ENCODE results near the gene PIGQ. TPM values are rescaled to one million over a fixed set of nuclear protein-coding genes. Genes with fewer than 3 reads are reported as not detected.

The PIGQ gene
- total RNA-seq, 1 donor from 2014 or later: 70.2 TPM

DNA sequence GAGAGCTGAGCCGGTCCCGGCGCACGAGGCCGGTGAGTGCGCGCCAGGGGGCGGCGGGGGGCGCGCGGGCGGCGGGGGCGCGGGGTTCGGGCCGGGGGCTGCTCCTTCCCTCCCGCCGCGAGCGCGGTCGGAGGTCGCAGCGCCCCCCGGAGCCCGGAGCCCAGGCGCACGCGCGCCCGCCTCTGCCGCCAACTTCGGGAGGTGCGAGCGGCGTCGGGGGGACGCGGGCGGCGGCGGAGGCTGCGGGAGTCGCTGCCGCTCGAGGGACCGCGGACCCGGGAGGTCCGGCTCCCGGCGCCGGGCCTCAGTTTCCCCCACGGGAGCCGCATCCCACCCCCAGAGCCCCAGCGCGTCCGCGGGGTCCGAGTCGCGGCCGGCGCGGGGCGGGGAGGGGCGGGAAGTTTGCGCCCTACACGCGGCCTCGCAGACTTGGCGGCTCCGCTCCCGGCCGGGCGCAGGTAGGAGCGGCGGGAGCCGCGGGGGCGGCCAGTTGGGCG lies 9.5 kb upstream of the PIGQ start, which contains the start of gene PRR35:
Gene PRR35, plus strand, starts transcription at position 191 of the 497 bp plus-strand sequence. CDS start 2,901 bp downstream, outside the sequence.
- Histone ChIP-seq H3K4me3 (peak within 1 kb of the TSS in 1 of 2 donors; percentile 26), H3K27ac (no peak within 1 kb of the TSS), H3K9me3 (no peaks in the 10 kb centered on the region), H3K27me3 (peaks cover 7% of the 10 kb centered on the region), H3K4me1 (peaks cover 0 to 2% of the 10 kb centered on the region in 2 donors), H3K36me3 (no peaks in the 10 kb centered on the region)
- TF ChIP-seq, protein P1, sequence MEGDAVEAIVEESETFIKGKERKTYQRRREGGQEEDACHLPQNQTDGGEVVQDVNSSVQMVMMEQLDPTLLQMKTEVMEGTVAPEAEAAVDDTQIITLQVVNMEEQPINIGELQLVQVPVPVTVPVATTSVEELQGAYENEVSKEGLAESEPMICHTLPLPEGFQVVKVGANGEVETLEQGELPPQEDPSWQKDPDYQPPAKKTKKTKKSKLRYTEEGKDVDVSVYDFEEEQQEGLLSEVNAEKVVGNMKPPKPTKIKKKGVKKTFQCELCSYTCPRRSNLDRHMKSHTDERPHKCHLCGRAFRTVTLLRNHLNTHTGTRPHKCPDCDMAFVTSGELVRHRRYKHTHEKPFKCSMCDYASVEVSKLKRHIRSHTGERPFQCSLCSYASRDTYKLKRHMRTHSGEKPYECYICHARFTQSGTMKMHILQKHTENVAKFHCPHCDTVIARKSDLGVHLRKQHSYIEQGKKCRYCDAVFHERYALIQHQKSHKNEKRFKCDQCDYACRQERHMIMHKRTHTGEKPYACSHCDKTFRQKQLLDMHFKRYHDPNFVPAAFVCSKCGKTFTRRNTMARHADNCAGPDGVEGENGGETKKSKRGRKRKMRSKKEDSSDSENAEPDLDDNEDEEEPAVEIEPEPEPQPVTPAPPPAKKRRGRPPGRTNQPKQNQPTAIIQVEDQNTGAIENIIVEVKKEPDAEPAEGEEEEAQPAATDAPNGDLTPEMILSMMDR (IDR thresholded peaks at IDR 0.05): no peak
- DNase-seq (ENCODE audit: low spot score in 2 of 2): no peak
- intact Hi-C loops (cut with DNase I): no loop called here

DNA sequence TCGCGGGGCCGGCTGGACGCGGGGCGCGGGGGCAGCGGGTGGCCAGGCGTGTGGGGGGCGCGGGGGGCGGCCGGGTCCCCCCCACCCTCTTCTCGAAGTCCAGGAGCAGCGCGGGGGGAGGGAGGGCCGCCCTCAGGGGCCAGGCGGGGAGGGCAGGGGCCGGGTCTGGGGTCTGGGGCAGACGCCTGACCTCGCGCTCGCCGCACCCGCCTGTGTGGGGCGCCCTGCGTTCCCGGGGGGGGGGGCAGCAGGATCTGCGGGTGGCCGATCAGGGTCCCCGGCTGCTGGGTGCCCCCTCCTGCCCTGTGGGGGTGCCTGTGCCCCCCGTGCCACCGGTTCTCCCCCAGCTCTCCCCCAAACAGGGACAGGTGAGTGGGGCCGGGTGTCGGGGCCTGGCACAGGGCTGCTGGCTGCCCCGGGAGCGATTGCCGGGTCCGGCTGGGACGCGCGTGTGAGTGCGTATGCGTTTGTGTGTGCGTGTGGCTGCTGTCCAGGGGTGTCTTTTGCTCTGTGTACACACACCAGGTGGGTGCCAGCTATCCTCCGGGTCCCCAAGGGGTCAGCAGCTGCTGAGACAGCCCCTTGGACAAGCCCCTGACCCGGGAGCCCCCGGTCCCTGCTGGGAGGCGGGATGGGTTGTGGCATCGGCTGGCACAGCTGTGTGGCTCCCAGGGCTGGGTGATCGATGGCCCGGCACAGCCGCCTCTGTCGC lies 8.9 kb upstream of the PIGQ start:
- peaks cover 0 to 2% of the 10 kb centered on the region in 2 donors for H3K4me1 ChIP-seq
- H3K27ac ChIP-seq: no peak overlapping the region
- intact Hi-C loops (cut with DNase I): no loop called here
- DNase-seq (ENCODE audit: low spot score in 2 of 2): no peak
- H3K9me3 ChIP-seq: no peaks in the 10 kb centered on the region
- peaks cover 7% of the 10 kb centered on the region for H3K27me3 ChIP-seq
- TF ChIP-seq, protein P1 (IDR thresholded peaks at IDR 0.05): no peak
- H3K4me3 ChIP-seq: no peak overlapping the region
- H3K36me3 ChIP-seq: no peaks in the 10 kb centered on the region

GRCh38 chr16:561413-561794 lies 8.4 kb upstream of the PIGQ start:
- H3K9me3 ChIP-seq: no peaks in the 10 kb centered on the region
- H3K27me3 ChIP-seq: peaks cover 7% of the 10 kb centered on the region
- no peaks in the 10 kb centered on the region for H3K36me3 ChIP-seq
- intact Hi-C loops (cut with DNase I): no loop called here
- H3K4me1 ChIP-seq: peaks cover 3 to 8% of the 10 kb centered on the region in 2 donors
- no peak for DNase-seq (ENCODE audit: low spot score in 2 of 2)
- H3K4me3 ChIP-seq: no peak overlapping the region
- no peak overlapping the region for H3K27ac ChIP-seq
- TF ChIP-seq, protein P1 (IDR thresholded peaks at IDR 0.05): no peak

- no peak for DNase-seq (ENCODE audit: low spot score in 2 of 2)
- H3K4me1 ChIP-seq: peaks cover 9 to 16% of the 10 kb centered on the region in 2 donors
- no peak overlapping the region for H3K27ac ChIP-seq
- TF ChIP-seq, protein P1 (IDR thresholded peaks at IDR 0.05): no peak
- H3K9me3 ChIP-seq: no peaks in the 10 kb centered on the region
- no peak overlapping the region for H3K4me3 ChIP-seq
- intact Hi-C loops (cut with DNase I): no loop called here
- peaks cover 7% of the 10 kb centered on the region for H3K27me3 ChIP-seq
- H3K36me3 ChIP-seq: no peaks in the 10 kb centered on the region
These were observed 7.5 kb upstream of the PIGQ start for GRCh38 chr16:561957-562938.

- Histone ChIP-seq H3K9me3 (no peaks in the 10 kb centered on the region), H3K4me3 (no peak overlapping the region), H3K27me3 (peaks cover 7% of the 10 kb centered on the region), H3K27ac (no peak overlapping the region), H3K4me1 (peaks cover 9 to 17% of the 10 kb centered on the region in 2 donors), H3K36me3 (no peaks in the 10 kb centered on the region)
- intact Hi-C loops (cut with DNase I): no loop called here
- TF ChIP-seq, protein P1 (IDR thresholded peaks at IDR 0.05): no peak
- DNase-seq (ENCODE audit: low spot score in 2 of 2): no peak
These were observed 6.6 kb upstream of the PIGQ start for GRCh38 chr16:563072-563644.
